Measurements from ENCODE around the gene RUFY3. TPM values are rescaled to one million over a fixed set of nuclear protein-coding genes. Genes with fewer than 3 reads are reported as not detected.

RUFY3 gene
- total and polyA plus RNA-seq, 9 of the 15 experiments (the other 6 are each of a cell fraction or from before 2014, with no cell fraction given) = 4.2 to 31.1 (median 21.5) TPM

DNA sequence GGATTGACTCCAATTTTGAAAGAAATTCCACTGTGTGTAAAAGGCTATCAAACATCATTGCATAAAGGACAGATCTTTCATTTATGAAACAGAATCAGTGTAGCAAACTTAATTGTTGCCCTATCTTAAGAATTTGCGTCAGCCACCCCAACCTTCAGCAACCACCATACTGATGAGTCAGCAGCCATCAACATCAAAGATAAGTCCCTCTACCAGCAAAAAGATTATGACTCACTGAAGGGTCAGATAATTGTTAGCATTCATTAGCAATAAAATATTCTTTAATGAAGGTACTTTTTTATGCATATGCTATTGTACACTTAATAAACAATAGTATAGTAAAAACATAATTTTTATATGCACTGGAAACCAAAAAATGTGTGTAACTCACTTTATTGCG, 133.7 kb downstream of the RUFY3 start (continued):
- TF ChIP-seq TRIM24 (IDR thresholded peaks at IDR 0.05) (peak in 1 of 2 experiments; percentile 44; a peak in 2 of 4 replicates), ZNF507 (tag; conservative IDR thresholded peaks at IDR 0.05) (no peak), E2F3 (CRISPR knock-in tag; IDR thresholded peaks at IDR 0.05) (no peak), GATAD2A (IDR thresholded peaks at IDR 0.05) (no peak), MAFK (IDR thresholded peaks at IDR 0.05; ENCODE audit: low read length) (peak; percentile 93), RCOR1 (IDR thresholded peaks at IDR 0.05; ENCODE audit: borderline replicate concordance in 1 of 2, low read depth in 2 of 2, low read length in 2 of 2) (peak in 1 of 2 experiments; percentile 61; a peak in 1 of 4 replicates), TEAD4 (IDR thresholded peaks at IDR 0.05; ENCODE audit: low read length) (peak; percentile 43; the same call in 1 of the 2 replicates), TEAD4 (CRISPR knock-in tag; IDR thresholded peaks at IDR 0.05; ENCODE audit: borderline replicate concordance) (no peak), PHB (CRISPR knock-in tag; IDR thresholded peaks at IDR 0.05) (no peak), GTF2F1 (IDR thresholded peaks at IDR 0.05; ENCODE audit: low read depth, low read length) (no peak), POLR2AphosphoS5 (IDR thresholded peaks at IDR 0.05; ENCODE audit: control insufficient read depth, insufficient read depth, low read depth, low read length) (no peak), SNRNP70 (optimal IDR thresholded peaks at IDR 0.05; ENCODE audit: low read depth, low read length) (no peak), SLC30A9 (CRISPR knock-in tag; IDR thresholded peaks at IDR 0.05) (no peak), ZSCAN32 (CRISPR knock-in tag; IDR thresholded peaks at IDR 0.05) (no peak), KLF13 (tag; IDR thresholded peaks at IDR 0.05; ENCODE audit: borderline replicate concordance, low read depth) (no peak), ZNF253 (CRISPR knock-in tag; conservative IDR thresholded peaks at IDR 0.05) (no peak), RFX5 (IDR thresholded peaks at IDR 0.05; ENCODE audit: low read depth, low read length) (no peak), SP2 (IDR thresholded peaks at IDR 0.05; ENCODE audit: extremely low read depth, low read depth, low read length, poor library complexity, severe bottlenecking) (no peak), ZNF184 (CRISPR knock-in tag; IDR thresholded peaks at IDR 0.05) (no peak), SUPT5H (IDR thresholded peaks at IDR 0.05) (no peak)
- TF ChIP-seq, protein P1, sequence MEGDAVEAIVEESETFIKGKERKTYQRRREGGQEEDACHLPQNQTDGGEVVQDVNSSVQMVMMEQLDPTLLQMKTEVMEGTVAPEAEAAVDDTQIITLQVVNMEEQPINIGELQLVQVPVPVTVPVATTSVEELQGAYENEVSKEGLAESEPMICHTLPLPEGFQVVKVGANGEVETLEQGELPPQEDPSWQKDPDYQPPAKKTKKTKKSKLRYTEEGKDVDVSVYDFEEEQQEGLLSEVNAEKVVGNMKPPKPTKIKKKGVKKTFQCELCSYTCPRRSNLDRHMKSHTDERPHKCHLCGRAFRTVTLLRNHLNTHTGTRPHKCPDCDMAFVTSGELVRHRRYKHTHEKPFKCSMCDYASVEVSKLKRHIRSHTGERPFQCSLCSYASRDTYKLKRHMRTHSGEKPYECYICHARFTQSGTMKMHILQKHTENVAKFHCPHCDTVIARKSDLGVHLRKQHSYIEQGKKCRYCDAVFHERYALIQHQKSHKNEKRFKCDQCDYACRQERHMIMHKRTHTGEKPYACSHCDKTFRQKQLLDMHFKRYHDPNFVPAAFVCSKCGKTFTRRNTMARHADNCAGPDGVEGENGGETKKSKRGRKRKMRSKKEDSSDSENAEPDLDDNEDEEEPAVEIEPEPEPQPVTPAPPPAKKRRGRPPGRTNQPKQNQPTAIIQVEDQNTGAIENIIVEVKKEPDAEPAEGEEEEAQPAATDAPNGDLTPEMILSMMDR (IDR thresholded peaks at IDR 0.05 in 2 of 3, conservative IDR thresholded peaks at IDR 0.05 in 1 of 3; ENCODE audit: insufficient read depth in 2 of 3, low read depth in 1 of 3, low read length in 3 of 3) = no peak
- TF ChIP-seq, protein P2, sequence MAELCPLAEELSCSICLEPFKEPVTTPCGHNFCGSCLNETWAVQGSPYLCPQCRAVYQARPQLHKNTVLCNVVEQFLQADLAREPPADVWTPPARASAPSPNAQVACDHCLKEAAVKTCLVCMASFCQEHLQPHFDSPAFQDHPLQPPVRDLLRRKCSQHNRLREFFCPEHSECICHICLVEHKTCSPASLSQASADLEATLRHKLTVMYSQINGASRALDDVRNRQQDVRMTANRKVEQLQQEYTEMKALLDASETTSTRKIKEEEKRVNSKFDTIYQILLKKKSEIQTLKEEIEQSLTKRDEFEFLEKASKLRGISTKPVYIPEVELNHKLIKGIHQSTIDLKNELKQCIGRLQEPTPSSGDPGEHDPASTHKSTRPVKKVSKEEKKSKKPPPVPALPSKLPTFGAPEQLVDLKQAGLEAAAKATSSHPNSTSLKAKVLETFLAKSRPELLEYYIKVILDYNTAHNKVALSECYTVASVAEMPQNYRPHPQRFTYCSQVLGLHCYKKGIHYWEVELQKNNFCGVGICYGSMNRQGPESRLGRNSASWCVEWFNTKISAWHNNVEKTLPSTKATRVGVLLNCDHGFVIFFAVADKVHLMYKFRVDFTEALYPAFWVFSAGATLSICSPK (IDR thresholded peaks at IDR 0.05; ENCODE audit: borderline replicate concordance) = no peak
- TF ChIP-seq, protein P3, sequence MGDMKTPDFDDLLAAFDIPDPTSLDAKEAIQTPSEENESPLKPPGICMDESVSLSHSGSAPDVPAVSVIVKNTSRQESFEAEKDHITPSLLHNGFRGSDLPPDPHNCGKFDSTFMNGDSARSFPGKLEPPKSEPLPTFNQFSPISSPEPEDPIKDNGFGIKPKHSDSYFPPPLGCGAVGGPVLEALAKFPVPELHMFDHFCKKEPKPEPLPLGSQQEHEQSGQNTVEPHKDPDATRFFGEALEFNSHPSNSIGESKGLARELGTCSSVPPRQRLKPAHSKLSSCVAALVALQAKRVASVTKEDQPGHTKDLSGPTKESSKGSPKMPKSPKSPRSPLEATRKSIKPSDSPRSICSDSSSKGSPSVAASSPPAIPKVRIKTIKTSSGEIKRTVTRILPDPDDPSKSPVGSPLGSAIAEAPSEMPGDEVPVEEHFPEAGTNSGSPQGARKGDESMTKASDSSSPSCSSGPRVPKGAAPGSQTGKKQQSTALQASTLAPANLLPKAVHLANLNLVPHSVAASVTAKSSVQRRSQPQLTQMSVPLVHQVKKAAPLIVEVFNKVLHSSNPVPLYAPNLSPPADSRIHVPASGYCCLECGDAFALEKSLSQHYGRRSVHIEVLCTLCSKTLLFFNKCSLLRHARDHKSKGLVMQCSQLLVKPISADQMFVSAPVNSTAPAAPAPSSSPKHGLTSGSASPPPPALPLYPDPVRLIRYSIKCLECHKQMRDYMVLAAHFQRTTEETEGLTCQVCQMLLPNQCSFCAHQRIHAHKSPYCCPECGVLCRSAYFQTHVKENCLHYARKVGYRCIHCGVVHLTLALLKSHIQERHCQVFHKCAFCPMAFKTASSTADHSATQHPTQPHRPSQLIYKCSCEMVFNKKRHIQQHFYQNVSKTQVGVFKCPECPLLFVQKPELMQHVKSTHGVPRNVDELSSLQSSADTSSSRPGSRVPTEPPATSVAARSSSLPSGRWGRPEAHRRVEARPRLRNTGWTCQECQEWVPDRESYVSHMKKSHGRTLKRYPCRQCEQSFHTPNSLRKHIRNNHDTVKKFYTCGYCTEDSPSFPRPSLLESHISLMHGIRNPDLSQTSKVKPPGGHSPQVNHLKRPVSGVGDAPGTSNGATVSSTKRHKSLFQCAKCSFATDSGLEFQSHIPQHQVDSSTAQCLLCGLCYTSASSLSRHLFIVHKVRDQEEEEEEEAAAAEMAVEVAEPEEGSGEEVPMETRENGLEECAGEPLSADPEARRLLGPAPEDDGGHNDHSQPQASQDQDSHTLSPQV (IDR thresholded peaks at IDR 0.05) = no peak

Data from K562 (cell line).